G401 (cell line): ENCODE results near the gene ANP32D. TPM values are rescaled to one million over a fixed set of nuclear protein-coding genes. Genes with fewer than 3 reads are reported as not detected.
"Not testable (repeated sequence)": the region's sequence is repeated elsewhere in the genome, so short reads cannot be mapped to it uniquely, and the experiment has no call there.

Experiments
- DNase-seq: peaks from one replicate; pipeline ENCODE4 v3.0.0-alpha.2; 2015; ENCODE audit warnings: low spot score
- in situ Hi-C: cut with HindIII; loops from 2 replicates; pipeline ENCODE4 v1.10.0; 2016; ENCODE audit warnings: low sequenced_read_pairs, mixed read lengths
- total RNA-seq: library from RNA; depleted of rRNA; stranded (reverse); fragments of >200 nt; shearing (Covaris generic); gene quantifications from 2 replicates; pipeline ENCODE4 v1.2.3, GENCODE V29; 2014; rRNA removed

The ANP32D gene
- total RNA-seq, 1 experiment from 2014 or later: not detected

DNA sequence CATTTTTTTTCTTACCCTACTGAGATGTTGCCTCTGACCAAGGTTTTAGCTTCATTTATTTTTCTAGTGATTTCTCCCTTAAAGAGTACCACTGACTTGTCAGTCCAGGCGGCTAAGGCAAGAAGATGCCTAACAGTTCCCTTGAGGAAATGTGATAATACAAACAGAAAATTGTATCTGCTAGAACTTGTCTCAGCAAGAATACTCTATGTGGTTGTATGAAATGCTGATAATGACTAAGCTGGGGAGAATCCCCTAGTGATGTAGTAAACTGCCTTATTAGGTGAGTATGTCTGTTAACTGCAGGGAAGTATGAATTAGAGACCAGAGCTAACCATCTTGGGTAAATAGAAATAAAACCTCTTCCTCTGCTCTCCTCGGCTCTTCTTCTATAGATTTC is 16.7 kb downstream of the ANP32D start:
- in situ Hi-C loops: no loop called here
- no peak for DNase-seq

DNA sequence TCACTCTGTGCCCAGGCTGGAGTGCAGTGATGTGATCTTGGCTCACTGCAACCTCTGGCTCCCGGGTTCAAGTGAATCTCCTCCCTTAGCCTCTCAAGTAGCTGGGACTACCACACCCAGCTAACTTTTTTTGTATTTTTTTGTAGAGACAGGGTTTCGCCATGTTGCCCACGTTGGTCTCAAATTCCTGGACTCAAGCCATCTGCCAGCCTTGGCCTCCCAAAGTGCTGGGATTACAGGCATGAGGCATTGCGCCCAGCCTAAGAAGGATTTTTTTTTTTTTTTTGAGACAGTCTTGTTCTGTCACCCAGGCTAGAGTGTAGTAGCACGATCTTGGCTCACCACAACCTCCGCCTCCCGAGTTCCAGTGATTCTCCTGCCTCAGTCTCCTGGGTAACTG is 17.1 kb downstream of the ANP32D start:
- DNase-seq, in situ Hi-C loops: not testable (repeated sequence)

DNA sequence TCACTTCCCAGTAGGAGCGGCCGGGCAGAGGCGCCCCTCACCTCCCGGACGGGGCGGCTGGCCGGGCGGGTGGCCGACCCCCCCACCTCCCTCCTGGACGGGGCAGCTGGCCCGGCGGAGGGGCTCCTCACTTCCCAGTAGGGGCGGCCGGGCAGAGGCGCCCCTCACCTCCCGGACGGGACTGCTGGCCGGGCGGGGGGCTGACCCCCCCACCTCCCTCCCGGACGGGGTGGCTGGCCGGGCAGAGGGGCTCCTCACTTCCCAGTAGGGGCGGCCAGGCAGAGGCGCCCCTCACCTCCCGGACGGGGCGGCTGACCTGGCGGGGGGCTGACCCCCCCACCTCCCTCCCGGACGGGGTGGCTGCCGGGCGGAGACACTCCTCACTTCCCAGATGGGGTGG is 27.9 kb downstream of the ANP32D start:
- in situ Hi-C loops, DNase-seq: not testable (repeated sequence)

DNA sequence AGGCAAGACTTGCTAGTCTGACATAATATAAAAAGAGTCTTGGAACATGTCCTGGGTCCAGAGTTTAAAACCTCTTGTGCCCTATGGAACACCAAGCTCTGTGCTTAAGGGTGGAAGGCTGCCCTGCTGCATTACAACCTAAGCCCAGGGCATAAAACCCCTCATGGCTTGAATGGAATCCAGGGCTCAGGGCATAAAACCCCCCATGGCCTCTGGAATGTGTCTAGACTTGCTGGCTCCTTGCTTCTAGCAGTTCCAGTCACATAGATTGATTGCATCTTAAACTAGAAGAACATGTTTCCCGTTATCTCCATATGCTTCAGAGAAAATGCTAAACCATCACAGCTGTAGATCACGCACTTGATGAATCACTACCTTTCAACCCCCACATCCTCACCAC is 34.5 kb downstream of the ANP32D start:
- DNase-seq, in situ Hi-C loops: not testable (repeated sequence)

DNA sequence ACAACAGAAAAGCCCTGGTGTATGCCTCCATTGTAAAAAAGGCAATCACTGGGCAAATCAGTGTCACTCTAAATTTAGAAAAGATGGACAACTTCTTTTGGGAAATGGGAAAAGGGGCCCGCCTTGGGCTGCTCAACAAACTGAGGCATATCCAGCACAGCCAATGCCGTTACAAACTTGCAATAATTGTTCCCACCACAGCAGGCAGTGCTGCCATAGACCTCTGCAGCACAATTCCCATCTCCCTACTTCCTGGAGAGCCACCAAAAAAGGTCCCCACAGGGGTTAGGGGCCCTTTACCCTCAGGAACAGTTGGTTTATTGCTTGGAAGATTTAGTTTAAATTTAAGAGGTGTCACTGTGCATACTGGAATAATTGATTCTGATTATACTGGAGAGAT is 36.6 kb downstream of the ANP32D start:
- in situ Hi-C loops: no loop called here
- DNase-seq: no peak

DNA sequence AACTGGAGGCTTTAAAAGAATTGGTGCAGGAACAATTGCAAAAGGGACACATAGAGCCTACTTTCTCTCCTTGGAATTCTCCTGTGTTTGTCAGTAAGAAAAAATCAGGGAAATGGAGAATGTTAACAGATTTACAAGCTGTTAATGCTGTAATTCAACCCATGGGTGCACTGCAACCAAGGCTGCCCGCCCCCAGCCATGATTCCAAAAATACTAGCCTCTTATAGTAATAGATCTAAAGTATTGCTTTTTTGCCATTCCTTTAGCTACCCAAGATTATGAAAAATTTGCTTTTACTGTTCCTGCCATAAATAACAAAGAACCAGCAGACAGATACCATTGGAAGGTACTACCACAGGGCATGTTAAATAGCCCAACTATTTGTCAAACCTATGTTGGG is 37.8 kb downstream of the ANP32D start:
- DNase-seq: no peak
- in situ Hi-C loops: no loop called here

DNA sequence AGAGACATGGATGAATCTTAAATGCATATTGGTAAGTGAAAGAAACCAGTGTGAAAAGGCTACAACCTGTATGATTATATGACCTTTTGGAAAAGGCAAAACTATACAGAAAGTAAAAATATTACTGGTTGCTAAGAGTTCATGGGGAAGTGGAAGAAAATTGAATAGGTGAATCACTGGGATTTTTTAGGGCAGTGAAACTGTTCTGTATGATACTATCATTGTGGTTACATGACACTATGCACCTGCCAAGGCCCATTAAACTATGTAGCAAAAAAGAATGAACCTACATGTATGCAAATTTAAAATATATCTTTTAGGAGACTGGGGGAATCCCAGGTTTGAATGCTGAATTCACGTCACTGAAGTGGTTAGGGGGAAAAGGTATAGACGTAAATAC is 40.5 kb downstream of the ANP32D start:
- no peak for DNase-seq
- in situ Hi-C loops: no loop called here

DNA sequence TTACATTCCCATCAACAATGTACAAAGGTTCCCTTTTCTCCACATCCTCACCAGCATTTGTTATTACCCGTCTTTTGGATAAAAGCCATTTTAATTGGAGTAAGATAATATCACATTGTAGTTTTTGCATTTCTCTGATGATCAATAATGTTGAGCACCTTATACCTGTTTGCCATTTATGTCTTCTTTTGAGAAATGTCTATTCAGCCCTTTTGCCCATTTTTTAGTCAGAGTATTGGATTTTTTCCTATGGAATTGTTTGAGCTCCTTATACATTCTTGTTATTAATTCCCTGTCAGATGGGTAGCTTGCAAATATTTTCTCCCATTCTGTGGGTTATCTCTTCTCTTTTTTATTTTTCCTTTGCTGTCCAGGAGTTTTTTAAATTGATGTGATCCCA is 42.4 kb downstream of the ANP32D start:
- in situ Hi-C loops: no loop called here
- no peak for DNase-seq

DNA sequence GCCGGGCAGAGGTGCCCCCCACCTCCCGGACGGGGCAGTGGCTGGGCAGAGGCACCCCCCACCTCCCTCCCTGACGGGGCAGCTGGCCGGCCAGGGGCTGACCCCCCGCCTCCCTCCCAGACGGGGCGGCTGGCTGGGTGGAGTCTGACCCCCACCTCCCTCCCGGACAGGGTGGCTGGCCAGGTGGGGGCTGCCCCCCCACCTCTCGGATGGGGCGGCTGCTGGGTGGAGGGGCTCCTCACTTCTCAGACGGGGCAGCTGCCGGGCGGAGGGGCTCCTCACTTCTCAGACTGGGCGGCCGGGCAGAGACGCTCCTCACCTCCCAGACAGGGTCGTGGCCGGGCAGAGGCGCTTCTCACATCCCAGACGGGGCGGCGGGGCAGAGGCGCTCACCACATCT is 48.0 kb downstream of the ANP32D start:
- in situ Hi-C loops, DNase-seq: not testable (repeated sequence)

Other genes starting within 250 kb of the ANP32D start
- 12.7 and 12.9 TPM in 2 replicates for gene ZNF641, start 121.6 kb upstream of the ANP32D start, total RNA-seq
- gene C12orf54, start 9.9 kb downstream of the ANP32D start, total RNA-seq: not detected in 2 replicates
- not detected in 2 replicates for gene OR8S1, start 53.1 kb downstream of the ANP32D start, total RNA-seq
- not detected in 2 replicates for gene LALBA, start 97.5 kb downstream of the ANP32D start, total RNA-seq
- 86.2 and 122 TPM in 2 replicates for gene KANSL2, start 209.7 kb downstream of the ANP32D start, total RNA-seq
- 17.5 and 29.7 TPM in 2 replicates for gene CCNT1, start 244.1 kb downstream of the ANP32D start, total RNA-seq